GM23338 (cell line): ENCODE data around the gene SLC15A5. TPM values are rescaled to one million over a fixed set of nuclear protein-coding genes. Genes with fewer than 3 reads are reported as not detected.

ENCODE experiments used
- ATAC-seq: fragments of 200-7000 bp; cut with Tn5 transposase; 3 replicates; pipeline ENCODE4 v1.9.1; 2020
- DNase-seq: peaks from one replicate; pipeline ENCODE4 v3.0.0-alpha.2; 2015; ENCODE audit warnings: low spot score
- H2AFZ ChIP-seq: fragments of 200-600 bp; sonication (generic); 2 replicates; pipeline ENCODE4 v1.8.0; 2016; ENCODE audit warnings: antibody characterized with exemption, mild to moderate bottlenecking, moderate library complexity
- H3F3A ChIP-seq: fragments of 200-600 bp; sonication (generic); replicated peaks from 2 replicates; pipeline ENCODE4 v1.8.0; 2017; ENCODE audit warnings: antibody characterized with exemption, mixed run types, low read depth
- H3K27ac ChIP-seq: fragments of 200-600 bp; sonication (generic); 2 replicates; pipeline ENCODE4 v1.6.1; 2016; ENCODE audit warnings: low read depth
- H3K27me3 ChIP-seq: fragments of 200-600 bp; sonication (generic); 2 replicates; pipeline ENCODE4 v1.8.0; 2016; ENCODE audit warnings: mild to moderate bottlenecking, mixed run types, moderate library complexity; ENCODE audit not compliant: insufficient read depth
- H3K36me3 ChIP-seq: fragments of 200-600 bp; sonication (generic); 2 replicates; pipeline ENCODE4 v1.8.0; 2016; ENCODE audit warnings: mild to moderate bottlenecking; ENCODE audit not compliant: insufficient read depth
- H3K4me1 ChIP-seq: fragments of 200-600 bp; sonication (generic); 2 replicates; pipeline ENCODE4 v1.8.0; 2016; ENCODE audit warnings: mild to moderate bottlenecking, moderate library complexity; ENCODE audit not compliant: insufficient read depth
- H3K4me2 ChIP-seq: fragments of 200-600 bp; sonication (generic); 2 replicates; pipeline ENCODE4 v1.7.1; 2017; ENCODE audit warnings: mixed run types
- H3K4me3 ChIP-seq: fragments of 200-600 bp; sonication (generic); 2 replicates; pipeline ENCODE4 v1.6.1; 2016; ENCODE audit warnings: mixed run types
- H3K79me2 ChIP-seq: fragments of 200-600 bp; sonication (generic); replicated peaks from 2 replicates; pipeline ENCODE4 v1.8.0; 2017; ENCODE audit warnings: mild to moderate bottlenecking; ENCODE audit not compliant: insufficient read depth
- H3K9me2 ChIP-seq: fragments of 200-600 bp; sonication (generic); 2 replicates; pipeline ENCODE4 v1.8.0; 2017; ENCODE audit not compliant: insufficient read depth
- H4K20me1 ChIP-seq: fragments of 200-600 bp; sonication (generic); replicated peaks from 2 replicates; pipeline ENCODE4 v1.8.0; 2017; ENCODE audit warnings: mild to moderate bottlenecking; ENCODE audit not compliant: insufficient read depth
- H3K27ac Mint-ChIP-seq: 2 replicates; pipeline ENCODE4 v1.8.0; 2020; ENCODE audit warnings: inconsistent platforms, mild to moderate bottlenecking, moderate library complexity, mixed read lengths
- H3K27me3 Mint-ChIP-seq: 3 replicates; pipeline ENCODE4 v1.8.0; 2022; ENCODE audit warnings: low read depth, mild to moderate bottlenecking, moderate library complexity, mixed read lengths, inconsistent platforms; ENCODE audit not compliant: insufficient read depth, poor library complexity
- H3K36me3 Mint-ChIP-seq: 3 replicates; pipeline ENCODE4 v1.8.0; 2021; ENCODE audit warnings: low read depth, mild to moderate bottlenecking, inconsistent platforms, moderate library complexity, mixed read lengths
- H3K4me1 Mint-ChIP-seq: 3 replicates; pipeline ENCODE4 v1.8.0; 2020; ENCODE audit warnings: mild to moderate bottlenecking, inconsistent platforms, mixed read lengths
- H3K4me3 Mint-ChIP-seq: 3 replicates; pipeline ENCODE4 v1.8.0; 2021; ENCODE audit warnings: moderate library complexity, mild to moderate bottlenecking, inconsistent platforms, mixed read lengths
- H3K9me3 Mint-ChIP-seq: 3 replicates; pipeline ENCODE4 v1.8.0; 2020; ENCODE audit warnings: moderate library complexity, mild to moderate bottlenecking, inconsistent platforms, mixed read lengths
- CREB1 ChIP-seq: fragments of 250-450 bp; sonication (Bioruptor Pico); IDR thresholded peaks from 2 replicates; pipeline ENCODE4 v1.5.0; 2020; ENCODE audit warnings: low read depth, mild to moderate bottlenecking, moderate library complexity
- CTCF ChIP-seq, 2 experiments: fragments of 200-600 bp in 1 of 2; sonication (generic) in 1 of 2; conservative IDR thresholded peaks; 2 replicates each; pipeline versions ENCODE4 v1.5.1 to v1.6.1; 2016 to 2017; ENCODE audit warnings: antibody characterized with exemption in 2 of 2, low read depth in 2 of 2, mild to moderate bottlenecking in 2 of 2, moderate library complexity in 1 of 2
- ETS1 ChIP-seq: IDR thresholded peaks from 2 replicates; pipeline ENCODE4 v1.6.1; 2016; ENCODE audit warnings: antibody characterized with exemption
- EZH2 ChIP-seq: fragments of 200-600 bp; sonication (generic); IDR thresholded peaks from one replicate; pipeline ENCODE4 v1.8.0; 2017; ENCODE audit warnings: antibody characterized with exemption, mild to moderate bottlenecking, low read depth; ENCODE audit not compliant: unreplicated experiment
- EZH2phosphoT487 ChIP-seq: fragments of 200-600 bp; sonication (generic); IDR thresholded peaks from one replicate; pipeline ENCODE4 v1.8.1; 2018; ENCODE audit warnings: antibody characterized with exemption; ENCODE audit not compliant: unreplicated experiment
- JUNB ChIP-seq: IDR thresholded peaks from one replicate; pipeline ENCODE4 v1.6.1; 2016; ENCODE audit warnings: antibody characterized with exemption; ENCODE audit not compliant: unreplicated experiment
- NANOG ChIP-seq: IDR thresholded peaks from 2 replicates; pipeline ENCODE4 v1.6.1; 2016; ENCODE audit warnings: antibody characterized with exemption, borderline replicate concordance
- POLR2AphosphoS5 ChIP-seq: IDR thresholded peaks from 2 replicates; pipeline ENCODE4 v1.6.1; 2016; ENCODE audit warnings: antibody characterized with exemption, low read depth
- REST ChIP-seq: IDR thresholded peaks from one replicate; pipeline ENCODE4 v1.6.1; 2018; ENCODE audit warnings: antibody characterized with exemption; ENCODE audit not compliant: unreplicated experiment
- STAT1 ChIP-seq: IDR thresholded peaks from one replicate; pipeline ENCODE4 v1.6.1; 2016; ENCODE audit warnings: antibody characterized with exemption; ENCODE audit not compliant: unreplicated experiment
- ZNF331 ChIP-seq: fragments of 250-450 bp; sonication (Bioruptor Pico); IDR thresholded peaks from 2 replicates; pipeline ENCODE4 v1.5.0; 2020; ENCODE audit warnings: low read depth, mild to moderate bottlenecking, moderate library complexity
- polyA plus RNA-seq: library from polyadenylated mRNA; unstranded; fragments of >200 nt; fragmentation: Nextera tagmentation; extraction: Ambion mirVana; gene quantifications from 2 replicates; pipeline ENCODE4 v1.2.1, GENCODE V29; 2016
- total RNA-seq: library from RNA; depleted of rRNA; stranded (reverse); fragments of >200 nt; shearing (Covaris generic); gene quantifications from 2 replicates; pipeline ENCODE4 v1.2.3, GENCODE V29; 2014

Gene SLC15A5
- total and polyA plus RNA-seq, 2 experiments from 2014 or later, result not detected

DNA sequence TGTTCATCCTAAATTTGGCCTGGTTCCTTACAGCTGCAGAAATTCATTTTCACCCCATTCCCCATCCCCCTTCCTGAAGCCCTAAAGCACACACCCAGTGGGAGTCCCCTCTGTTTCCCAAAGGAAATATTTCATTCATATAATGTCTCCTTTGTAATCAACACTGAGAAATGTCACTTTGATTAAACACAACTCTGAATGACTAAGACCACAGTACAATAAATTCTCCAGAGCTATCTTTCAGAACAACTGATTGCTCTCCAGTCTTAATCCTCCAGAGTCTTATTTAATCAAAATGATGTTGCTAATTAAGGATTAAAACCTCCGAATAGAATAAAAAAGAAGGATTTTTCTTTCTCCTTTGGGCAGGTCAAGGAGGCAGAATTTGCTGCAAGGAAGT lies 6.4 kb downstream of the SLC15A5 start:
- Mint-ChIP-seq H3K4me1 (peaks cover 20% of the 10 kb centered on the region), H3K27me3 (no peaks in the 10 kb centered on the region), H3K36me3 (no peaks in the 10 kb centered on the region), H3K27ac (no peak overlapping the region), H3K4me3 (no peak overlapping the region), H3K9me3 (no peaks in the 10 kb centered on the region)
- DNase-seq, result no peak
- Histone ChIP-seq H3K4me1 (peaks cover 8% of the 10 kb centered on the region), H3K27ac (no peak overlapping the region), H3F3A (no peaks in the 10 kb centered on the region), H2AFZ (no peak overlapping the region), H3K4me2 (no peak overlapping the region), H4K20me1 (no peaks in the 10 kb centered on the region), H3K36me3 (no peaks in the 10 kb centered on the region), H3K9me2 (no peaks in the 10 kb centered on the region), H3K27me3 (no peaks in the 10 kb centered on the region), H3K4me3 (no peak overlapping the region), H3K79me2 (no peaks in the 10 kb centered on the region)
- ATAC-seq, result no peak
- TF ChIP-seq NANOG (no peak), CTCF (conservative IDR thresholded peaks at IDR 0.05; ENCODE audit: low read depth in 2 of 2) (no peak), ETS1 (no peak), EZH2 (no peak), JUNB (no peak)

DNA sequence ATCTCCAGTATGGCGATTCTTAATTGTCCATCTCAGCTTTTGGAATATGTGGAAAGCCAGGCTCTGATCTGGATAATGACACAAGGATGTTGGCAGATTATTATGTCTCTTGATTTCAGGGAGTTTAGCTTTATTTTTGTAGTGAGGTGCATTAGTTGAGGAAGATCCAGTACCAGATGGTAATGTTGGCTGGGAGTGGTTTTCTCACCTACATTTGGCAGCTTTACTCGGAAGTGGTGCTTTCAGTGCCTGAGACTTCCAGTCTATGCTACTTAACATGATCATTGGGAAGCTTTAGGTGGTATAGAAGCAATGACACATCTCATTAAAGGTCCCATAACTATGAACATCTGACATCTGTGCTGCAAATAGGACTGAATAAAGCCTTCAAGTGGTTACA lies 7.5 kb downstream of the SLC15A5 start:
- peaks cover 1% of the 10 kb centered on the region; the same call in 2 of the 3 replicates for H3K36me3 Mint-ChIP-seq
- peaks cover 8% of the 10 kb centered on the region for H3K4me1 ChIP-seq
- no peak overlapping the region for H3K4me3 Mint-ChIP-seq
- H3K79me2 ChIP-seq, result no peaks in the 10 kb centered on the region
- peaks cover 6% of the 10 kb centered on the region for H3K9me3 Mint-ChIP-seq
- no peak overlapping the region for H2AFZ ChIP-seq
- no peaks in the 10 kb centered on the region for H3K27me3 Mint-ChIP-seq
- no peak overlapping the region for H3K4me2 ChIP-seq
- no peak overlapping the region for H3K27ac Mint-ChIP-seq
- H3K27ac ChIP-seq, result no peak overlapping the region
- no peaks in the 10 kb centered on the region for H3F3A ChIP-seq
- ATAC-seq (no peak), DNase-seq (no peak)
- no peaks in the 10 kb centered on the region for H4K20me1 ChIP-seq
- peaks cover 20% of the 10 kb centered on the region for H3K4me1 Mint-ChIP-seq
- no peak overlapping the region for H3K4me3 ChIP-seq
- H3K27me3 ChIP-seq, result no peaks in the 10 kb centered on the region
- H3K36me3 ChIP-seq, result no peaks in the 10 kb centered on the region
- no peaks in the 10 kb centered on the region for H3K9me2 ChIP-seq
- TF ChIP-seq REST, result no peak
- no peak for TF ChIP-seq CREB1 (CRISPR knock-in tag)
- no peak for TF ChIP-seq NANOG
- no peak for TF ChIP-seq JUNB
- no peak for TF ChIP-seq EZH2phosphoT487
- TF ChIP-seq ZNF331, result no peak
- no peak for TF ChIP-seq CTCF (conservative IDR thresholded peaks at IDR 0.05; ENCODE audit: low read depth in 2 of 2)
- TF ChIP-seq STAT1, result no peak
- no peak for TF ChIP-seq EZH2
- TF ChIP-seq POLR2AphosphoS5, result no peak
